HL-60 (cell line): ENCODE data around the gene MRPL32.

Source experiments
- CTCF ChIP-seq: IDR thresholded peaks from one replicate; pipeline ENCODE4 v1.5.1; 2011; ENCODE audit warnings: low read length, control low read depth, inconsistent platforms; ENCODE audit not compliant: insufficient read depth
- POLR2AphosphoS5 ChIP-seq: IDR thresholded peaks from 2 replicates; pipeline ENCODE4 v1.6.1; 2012; ENCODE audit warnings: low read depth

- no peak for TF ChIP-seq CTCF
- TF ChIP-seq POLR2AphosphoS5: no peak
Observed at GRCh38 chr7:42929449-42929848, 2.7 kb upstream of the MRPL32 start.
